HG03520 (cell line): Measurements from ENCODE around the gene PSMD10.

Experiments
- ATAC-seq: cut with Tn5 transposase; IDR thresholded peaks from one replicate; pipeline ENCODE4 v1.9.1; 2021; ENCODE audit warnings: mild to moderate bottlenecking, moderate library complexity; ENCODE audit not compliant: unreplicated experiment

PSMD10 gene, protein sequence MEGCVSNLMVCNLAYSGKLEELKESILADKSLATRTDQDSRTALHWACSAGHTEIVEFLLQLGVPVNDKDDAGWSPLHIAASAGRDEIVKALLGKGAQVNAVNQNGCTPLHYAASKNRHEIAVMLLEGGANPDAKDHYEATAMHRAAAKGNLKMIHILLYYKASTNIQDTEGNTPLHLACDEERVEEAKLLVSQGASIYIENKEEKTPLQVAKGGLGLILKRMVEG

DNA sequence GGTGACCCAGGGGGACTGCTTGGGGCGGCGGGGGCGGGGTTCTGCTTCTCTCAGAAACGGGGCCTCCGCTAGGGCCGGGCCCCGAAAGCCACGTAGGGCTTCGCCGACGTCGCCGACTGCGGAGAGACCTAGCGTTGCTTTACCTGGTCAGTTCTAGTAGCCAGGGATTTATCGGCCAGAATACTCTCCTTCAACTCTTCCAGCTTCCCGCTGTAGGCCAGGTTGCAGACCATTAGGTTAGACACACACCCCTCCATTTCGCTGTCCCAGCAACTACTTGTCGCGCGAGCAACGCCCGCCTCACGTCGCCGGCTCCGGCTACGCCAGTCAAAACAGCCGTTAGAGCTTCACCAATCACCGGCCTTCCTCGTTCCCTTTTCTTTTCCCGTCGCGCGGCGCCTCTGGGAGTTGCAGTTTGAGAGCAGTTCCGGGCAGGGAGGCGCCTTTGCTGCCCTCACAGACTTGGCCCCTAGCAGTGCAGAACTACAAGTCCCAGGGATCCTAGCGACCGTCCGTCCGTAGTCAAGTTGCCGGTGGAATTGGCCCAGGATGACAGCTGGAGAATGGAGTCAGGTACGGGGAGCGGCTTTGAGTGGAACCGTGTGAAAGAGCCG, at the start of gene PSMD10, which contains the start of gene ATG4A:
Gene PSMD10, minus strand, starts transcription at position 279 of the 614 bp plus-strand sequence. Its CDS starts 22 bp downstream, at position 257.
Gene ATG4A, plus strand, starts transcription at position 515 of the 614 bp plus-strand sequence. Its CDS starts 49 bp downstream, at position 564.
- peak; percentile 95 for ATAC-seq

DNA sequence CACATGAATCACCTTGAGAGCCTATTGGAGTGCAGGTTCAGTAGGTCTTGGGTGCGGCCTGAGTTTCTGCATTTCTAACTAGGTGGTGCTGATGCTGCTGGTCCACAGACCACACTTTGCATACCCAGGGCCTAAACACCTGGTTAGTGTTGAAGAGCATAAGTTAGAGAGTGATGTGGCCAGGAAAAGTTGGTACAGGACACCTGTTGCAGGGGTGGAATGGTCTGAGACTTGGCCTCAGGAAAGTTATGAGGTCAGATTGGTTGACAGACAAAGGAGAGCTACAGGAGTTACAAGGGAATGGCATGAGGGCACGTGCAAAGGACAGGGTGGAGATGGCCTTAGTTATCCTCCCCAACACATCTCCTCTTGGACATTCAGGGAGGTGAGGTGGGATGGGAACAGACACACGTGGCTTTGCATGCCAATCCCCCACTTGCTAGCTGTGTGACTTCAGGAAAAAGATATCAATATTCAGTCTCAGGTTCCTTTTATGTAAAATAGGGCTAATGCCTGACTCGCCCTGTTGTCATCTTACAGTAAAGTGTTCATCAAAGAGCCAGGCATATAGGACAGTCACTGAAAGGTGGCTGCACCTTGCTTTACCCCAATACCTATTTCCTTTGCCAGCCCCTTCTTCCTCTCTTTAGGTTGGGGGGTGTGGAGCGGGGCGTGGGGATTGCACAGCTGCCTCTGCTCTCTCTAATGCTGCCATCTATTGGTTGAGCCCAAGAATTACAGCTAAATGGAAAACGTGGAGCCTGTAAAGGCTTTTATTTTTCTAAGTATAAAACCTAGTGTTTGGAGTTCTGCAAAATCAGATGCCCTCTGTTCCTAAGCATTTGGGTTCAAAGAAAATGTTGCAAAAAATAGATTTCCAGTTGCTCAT, 47.7 kb upstream of the PSMD10 start:
- ATAC-seq: no peak

DNA sequence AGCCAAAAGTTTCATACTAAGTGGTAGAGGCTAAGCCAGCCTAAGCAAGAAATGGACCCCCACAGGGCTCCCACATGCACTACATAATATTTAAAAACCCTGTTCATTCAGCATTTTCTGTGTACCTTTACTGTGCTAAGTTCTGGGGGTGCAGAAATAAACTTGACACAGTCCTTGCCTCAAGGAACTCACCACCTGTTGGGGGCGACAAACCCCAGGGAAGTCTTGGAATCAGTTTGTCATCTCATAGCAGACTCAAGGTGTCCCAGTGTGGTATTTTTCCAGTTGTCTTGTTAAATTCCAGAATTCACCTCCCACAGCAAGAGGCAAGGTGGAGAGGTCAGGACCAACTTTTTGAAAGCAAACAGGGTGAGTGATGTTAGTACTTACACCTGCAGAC, 43.4 kb upstream of the PSMD10 start:
- no peak for ATAC-seq

DNA sequence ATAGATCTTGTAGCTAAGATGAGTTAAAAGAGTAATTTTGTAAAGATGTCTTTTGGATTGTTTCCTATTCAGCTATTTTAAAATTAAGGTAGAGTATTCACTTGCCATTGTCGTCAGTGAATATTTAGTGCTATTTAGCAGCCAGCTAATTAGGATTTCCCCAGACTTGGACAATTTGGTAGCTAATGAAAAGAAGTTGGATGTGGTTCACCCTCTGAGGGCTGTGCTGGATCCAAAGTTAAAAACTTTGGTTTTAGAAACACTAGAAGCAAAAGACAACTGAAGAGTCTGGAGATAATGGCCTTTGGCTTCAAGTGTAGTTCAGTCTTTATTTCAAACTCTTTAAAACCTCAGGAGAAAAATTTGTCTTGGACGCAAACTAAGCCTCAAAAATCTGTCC, 41.5 kb upstream of the PSMD10 start:
- no peak for ATAC-seq

DNA sequence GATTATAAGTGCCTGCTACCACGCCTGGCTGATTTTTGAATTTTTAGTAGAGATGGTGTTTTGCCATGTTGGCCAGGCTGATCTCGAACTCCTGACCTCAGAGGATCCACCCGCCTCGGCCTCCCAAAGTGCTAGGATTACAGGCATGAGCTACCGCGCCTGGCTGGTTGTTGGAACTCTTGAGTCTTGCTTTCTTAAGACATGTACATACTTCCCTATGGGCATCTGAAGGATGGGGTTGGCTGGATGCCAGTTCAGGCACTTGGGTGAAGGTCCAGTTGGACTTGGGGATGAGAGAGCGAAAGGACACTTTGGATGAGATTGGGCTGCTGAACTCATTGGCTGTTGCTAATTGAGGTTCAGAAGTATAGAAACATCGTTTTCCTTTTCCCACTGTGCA, 40.7 kb upstream of the PSMD10 start:
- ATAC-seq: no peak

DNA sequence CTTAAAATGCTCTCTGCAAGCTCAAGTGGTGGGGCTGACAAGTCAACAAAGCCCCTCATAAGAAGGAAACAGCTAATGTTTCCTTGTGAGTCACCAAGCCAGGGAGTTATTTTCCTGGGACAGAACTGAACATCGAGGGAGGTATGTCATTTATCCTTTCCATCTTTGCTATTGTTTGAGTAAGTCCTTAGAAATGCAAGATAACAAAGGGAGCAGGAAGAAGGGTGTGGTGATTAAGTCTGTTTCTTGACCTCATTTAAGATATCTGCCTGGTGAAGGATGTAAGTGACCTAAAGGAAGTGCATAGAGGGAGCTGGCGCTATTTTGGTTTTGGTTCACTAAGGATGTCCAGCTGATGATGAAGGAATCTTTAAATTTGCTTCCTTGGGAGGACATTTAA, 40.1 kb upstream of the PSMD10 start:
- no peak for ATAC-seq

DNA sequence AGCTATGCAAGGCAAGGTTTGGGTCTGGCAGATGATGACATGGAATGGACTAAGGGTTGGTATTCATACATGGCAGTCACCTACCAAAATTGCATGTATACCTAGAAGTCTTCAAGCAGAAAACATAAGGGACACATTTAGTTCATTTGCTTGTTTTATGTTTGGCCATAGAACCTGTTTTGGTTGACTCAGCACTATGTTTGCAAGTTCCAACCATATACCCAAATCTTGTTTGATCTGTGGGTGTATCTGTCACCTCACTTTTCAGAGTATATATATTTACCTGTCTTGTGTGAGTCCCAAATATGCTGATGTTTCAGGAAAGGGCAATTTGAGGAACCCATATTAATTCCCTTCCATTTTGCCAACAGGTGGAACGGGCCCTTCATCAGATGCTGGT, 39.5 kb upstream of the PSMD10 start:
- no peak for ATAC-seq

DNA sequence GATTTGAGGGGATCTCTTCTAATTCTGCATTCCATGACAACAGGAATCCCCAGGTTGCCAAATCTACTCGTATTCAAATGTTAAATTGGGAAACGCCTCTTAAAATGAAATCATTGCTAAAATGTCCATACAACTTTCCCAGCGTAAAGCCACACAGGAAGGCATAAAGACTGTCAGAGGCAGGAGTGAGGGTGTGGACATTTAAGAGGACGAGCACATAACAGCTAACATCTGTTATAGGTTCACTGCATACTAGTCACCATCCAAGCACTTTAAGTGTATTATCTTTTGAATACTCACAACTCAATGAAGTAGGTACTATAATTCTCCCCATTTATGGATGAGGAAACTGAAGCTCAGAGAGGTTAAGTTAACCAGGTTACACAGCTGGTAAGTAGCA, 35.8 kb upstream of the PSMD10 start:
- no peak for ATAC-seq

DNA sequence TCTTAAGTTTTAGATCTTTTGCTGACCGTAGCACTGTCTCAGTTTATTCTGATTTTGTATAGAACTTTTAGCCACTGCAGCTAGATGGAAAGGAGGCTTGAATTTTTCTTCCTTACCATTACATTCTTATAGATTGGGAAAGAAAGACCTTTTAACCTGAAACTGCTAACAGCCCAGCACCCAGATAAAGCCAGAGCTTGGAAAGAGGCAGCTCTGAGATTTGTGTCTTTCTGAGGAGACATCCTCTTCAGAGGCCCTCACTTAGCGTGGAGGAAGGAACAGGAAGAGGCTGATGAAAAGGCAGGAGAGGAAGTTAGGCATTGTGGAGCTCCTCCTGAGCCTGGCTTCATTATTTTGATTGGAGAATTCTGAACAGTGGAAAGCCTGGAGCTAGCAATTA, 35.3 kb upstream of the PSMD10 start:
- ATAC-seq: no peak

DNA sequence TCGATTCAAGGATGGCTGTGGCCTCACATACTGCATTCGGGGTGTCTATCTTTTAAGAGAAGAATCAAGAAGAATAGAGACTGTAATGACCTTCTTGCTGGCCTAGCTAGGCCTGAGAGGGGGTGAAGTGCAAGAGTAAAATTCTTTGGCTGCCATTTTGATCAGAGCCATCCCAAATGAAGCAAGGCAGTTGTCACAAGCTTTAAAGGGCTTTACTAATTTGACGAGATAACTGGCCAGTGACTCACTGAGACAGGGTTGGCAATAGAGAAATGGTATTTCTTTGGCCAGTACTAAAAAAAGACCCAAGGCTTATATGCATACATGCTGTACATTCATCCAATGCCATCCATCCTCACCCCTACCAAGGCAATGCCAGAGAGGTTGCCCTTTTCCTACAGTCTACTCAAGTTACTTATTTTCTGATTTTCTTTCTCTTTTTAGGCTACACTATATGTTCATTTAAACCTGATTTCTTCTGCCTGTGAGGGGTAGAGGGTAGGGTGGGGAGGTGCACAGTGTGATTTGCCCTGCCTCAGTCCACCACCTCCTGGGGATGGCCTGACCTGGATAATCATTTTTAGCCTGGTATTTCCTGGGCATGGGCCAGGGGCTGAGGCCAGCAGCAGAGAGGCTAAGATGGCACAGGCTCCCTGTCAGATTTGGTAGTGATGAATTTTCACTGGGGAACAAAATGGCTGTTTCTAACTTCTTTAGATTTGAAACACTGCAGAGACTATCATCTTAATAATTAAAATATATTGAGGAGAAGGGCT, 32.4 kb upstream of the PSMD10 start:
- ATAC-seq: no peak

DNA sequence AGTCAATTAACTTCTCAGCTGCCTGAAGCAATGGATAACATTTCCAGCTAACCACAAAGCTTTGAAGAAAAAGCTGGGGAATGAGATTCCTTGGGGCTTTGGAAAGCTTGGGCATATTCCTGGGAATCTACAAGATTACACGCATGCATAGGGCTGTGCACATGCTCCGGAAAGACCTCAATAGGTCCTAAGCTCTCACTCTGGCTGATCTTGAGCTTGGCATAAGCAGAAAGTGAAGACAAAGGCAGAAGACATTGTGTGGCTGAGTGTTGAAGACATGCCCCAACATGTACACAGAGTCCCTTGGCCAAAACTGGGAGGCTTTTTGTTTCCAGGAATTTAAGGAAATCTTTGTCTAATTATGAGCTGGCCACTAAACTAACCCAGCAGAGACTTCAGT, 31.4 kb upstream of the PSMD10 start:
- no peak for ATAC-seq

DNA sequence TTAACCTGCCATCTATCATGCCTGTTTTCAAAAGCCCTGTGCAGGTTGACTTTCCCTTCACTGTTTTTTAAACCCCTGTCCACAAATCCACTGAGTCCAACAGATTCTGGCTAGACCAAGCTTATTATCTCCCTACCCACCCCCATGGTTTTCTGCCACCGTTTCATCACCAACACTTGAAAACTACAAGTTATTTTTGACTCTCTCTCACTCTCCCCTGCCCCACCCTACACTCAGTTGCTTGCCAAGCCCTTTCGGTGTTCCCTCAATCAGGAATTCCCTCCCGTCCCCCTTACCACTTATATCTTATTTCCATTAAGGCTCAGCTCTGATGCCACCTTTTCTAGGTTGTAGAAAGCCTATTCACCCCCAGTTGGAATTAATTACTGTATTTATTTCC, 29.9 kb upstream of the PSMD10 start:
- no peak for ATAC-seq

DNA sequence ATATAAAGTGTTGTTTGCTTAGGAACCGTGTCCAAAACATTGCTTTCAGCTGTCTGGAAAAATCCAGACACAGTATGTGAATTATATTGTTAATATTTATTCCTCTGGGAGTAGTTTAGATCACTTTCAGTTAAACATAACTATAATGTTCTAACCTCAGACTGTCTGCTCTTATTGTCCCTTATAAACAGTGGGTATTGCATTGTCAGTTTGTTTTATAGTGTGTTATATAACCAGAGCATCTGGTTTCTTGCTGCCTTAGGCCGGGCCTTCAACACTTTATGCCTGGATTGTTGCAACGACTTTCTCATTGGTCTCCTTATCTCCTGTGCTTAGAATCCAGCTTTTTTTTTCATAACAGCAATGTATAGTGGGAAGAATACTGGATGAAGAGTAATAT, 26.6 kb upstream of the PSMD10 start:
- ATAC-seq: no peak

DNA sequence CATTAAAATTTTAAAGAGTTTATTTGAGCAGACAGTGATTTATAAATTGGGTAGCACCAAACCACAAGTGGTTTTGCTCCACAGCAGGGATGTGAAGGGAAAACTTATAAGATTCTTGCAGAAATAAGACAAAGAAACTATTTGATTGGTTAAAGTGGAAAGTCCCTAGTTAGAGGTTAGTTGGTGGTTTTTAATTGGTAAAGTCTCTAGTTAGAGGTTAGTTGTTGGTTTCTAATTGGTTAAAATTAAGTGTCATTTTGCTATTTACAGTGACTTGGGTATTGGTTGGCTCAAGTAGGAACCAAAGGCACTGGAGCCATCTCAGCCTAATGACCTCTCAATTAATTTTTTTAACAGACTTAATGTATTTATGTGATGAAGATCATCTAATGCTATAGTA, 23.2 kb upstream of the PSMD10 start:
- ATAC-seq: no peak

DNA sequence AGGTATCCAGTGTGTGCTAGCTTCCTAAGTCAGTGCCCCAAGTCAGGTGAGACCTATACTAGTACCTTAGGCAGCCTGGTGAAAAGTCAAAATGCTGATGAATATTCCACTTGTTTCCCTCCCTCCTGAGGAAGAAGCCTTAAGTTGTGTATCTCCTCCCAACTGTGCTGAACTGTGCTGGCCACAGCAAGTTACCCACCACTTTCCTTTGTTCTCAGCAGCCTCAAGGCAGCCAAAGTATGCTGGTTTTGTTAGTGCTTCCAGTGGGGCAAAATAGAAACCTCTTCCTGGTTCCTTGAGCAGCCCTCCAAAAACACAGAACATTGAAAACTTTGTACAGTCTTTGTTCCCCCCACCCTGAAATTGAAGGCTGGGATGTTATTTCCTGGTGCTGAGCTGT, 14.1 kb upstream of the PSMD10 start:
- ATAC-seq: no peak

DNA sequence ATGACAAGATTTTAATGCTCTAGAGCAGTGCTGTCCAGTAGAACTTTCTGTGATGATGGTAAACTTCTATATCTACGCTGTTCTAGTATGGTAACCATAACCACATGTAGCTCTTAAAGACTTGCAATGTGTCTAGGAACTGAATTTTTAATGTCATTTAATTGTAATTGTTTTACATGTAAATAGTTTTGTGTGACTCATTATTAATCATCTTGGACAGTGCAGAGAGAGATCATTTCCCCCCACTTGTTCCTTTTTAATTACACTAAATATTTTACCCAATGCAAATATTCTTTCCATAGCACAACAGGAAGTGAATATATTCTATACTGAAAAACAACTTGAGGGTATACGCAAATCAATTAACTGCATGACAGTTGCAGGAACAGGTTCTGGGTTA, 6.0 kb upstream of the PSMD10 start:
- ATAC-seq: no peak

DNA sequence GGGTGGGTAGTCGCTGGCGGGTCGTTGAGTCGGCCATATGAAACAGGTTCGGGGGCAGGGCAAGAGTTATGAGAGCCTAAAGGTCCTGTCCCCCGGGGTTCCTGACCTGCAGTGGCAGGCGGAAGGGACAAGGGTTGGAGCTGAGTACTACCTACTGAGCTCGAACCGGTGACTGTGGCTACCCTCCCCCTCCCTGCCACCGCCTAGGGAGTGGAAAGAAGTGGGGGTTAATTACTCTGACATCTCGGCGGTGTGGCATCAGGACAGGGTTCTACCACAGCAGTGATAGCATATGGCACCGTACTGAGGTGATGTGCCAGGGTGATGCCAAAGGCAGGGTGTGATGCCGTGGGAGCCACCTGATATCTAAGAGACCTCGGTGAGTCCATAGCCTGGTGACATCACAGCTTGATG, 543 bp upstream of the PSMD10 start:
- ATAC-seq: peak; percentile 30

DNA sequence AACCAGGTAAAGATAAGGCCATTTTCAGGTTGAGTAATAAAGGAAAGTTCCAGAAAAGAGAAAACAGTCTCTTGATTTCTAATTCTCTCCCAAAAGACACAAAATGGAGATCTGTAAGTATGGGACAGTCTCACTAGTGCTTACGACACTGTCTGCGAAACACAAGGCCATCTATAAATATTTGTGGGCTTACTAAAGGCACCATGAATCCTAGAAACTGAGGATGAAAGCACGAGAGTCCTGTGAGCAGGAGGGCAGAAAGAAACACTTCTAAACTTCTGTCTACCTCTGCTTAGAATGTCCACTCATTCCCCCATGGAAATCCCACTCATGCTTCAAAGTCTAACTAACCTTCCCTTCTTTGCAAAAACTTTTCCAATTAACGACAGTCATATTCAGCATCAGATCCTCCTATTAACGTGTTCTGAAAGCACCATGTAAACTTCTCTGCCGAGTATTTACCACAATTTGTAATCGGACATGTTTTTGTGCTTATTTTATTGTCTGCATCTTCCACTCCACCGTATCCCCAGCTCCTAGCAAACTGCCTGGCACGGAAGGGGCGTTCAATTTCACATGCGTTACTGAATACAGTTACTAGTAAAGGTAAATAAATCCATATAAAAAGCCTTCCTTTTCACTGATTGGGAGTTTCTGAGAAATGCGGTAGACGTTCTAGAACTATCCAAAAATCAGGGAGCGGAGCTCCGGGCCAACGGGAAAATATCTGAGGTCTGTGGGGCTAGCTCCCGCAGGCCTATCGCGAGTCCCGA, 665 bp downstream of the PSMD10 start:
- ATAC-seq: no peak

DNA sequence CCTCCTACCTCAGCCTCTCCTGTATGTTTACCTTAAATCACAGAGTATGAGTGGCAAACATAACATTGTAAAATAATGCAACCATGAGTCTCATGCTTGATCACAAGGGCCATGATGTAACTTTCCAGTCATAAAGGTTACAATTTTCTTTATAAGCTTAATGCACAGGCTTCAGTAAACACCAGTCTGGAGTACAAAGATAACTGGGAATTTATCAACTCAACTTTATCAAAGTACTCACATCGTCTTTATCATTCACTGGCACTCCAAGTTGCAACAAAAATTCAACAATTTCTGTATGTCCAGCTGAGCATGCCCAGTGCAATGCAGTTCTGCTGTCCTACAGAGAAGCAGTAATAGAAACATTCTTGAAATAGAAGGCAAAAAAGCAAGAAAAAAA, 2.8 kb downstream of the PSMD10 start:
- no peak for ATAC-seq

DNA sequence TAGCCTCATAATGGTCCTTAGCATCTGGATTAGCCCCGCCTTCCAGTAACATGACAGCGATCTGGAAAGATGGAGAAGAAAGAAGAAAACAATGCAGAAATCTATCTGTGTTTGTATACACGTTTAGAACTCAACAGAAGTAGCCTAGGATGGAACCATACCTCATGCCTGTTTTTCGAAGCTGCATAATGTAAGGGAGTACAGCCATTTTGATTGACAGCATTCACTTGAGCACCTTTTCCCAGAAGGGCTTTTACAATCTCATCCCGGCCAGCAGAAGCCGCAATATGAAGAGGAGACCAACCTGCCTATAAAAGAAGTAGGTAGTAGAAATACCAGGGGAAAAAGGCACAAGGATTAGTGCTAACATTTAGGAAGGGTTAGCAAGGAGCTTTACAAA, 3.5 kb downstream of the PSMD10 start:
- ATAC-seq: no peak
